ENCODE measurements around the gene ACHE.

ACHE gene

GRCh38 chr7:100840470-100841100, 55.1 kb downstream of the ACHE start:
- Mint-ChIP-seq H3K9me3 (no peaks in the 10 kb centered on the region), H3K27me3 (ENCODE audit: low read depth) (no peaks in the 10 kb centered on the region), H3K4me3 (peak overlapping the region in 2 of 3 experiments; percentile 3 to 50)

More at GRCh38 chr7:100840470-100841100, 55.1 kb downstream of the ACHE start:
- no peaks in the 10 kb centered on the region for H3K36me3 Mint-ChIP-seq (ENCODE audit: low read depth)
- H3K27ac Mint-ChIP-seq: peak overlapping the region; percentile 52 to 76 (median 69)
- peaks cover 24% of the 10 kb centered on the region for H3K4me1 Mint-ChIP-seq
- TF ChIP-seq CTCF (IDR thresholded peaks at IDR 0.05; ENCODE audit: unreplicated experiment in 3 of 3): no peak

Data from nephron (organoid).